GM18519 (cell line): ENCODE results near the gene TMEM88.

Experiments
- ATAC-seq: cut with Tn5 transposase; IDR thresholded peaks from one replicate; pipeline ENCODE4 v1.9.1; 2021; ENCODE audit warnings: mild to moderate bottlenecking, moderate library complexity; ENCODE audit not compliant: unreplicated experiment, low FRiP score

TMEM88 gene

DNA sequence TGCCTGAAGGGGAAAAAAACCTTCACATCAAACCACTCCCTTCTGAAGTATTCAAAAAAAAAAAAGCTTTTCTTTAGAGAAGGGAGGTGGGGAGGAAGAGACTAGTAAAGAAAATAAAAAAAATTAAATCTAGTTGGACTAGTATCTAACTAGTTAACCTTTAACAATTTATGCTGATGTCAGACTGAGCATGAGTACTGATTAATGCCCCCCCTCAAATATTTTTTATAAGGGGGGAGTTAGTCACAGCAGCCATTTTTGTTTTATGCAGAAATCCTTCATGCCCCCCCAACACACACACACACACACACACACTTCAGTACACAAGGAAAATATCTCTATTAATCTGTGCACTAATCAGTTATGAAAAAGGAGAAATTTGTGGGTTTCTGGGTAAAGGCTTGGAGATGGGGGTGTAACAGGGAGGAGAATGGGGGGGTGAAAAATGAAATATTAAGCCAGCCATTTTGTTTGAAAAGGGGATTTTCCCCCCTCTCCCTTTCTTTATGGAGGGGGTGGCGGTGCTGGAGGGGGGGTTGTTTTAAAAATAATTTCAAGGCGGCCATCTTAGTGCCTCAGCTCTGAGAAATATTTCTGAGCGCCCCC lies 29.0 kb downstream of the TMEM88 start:
- no peak for ATAC-seq

DNA sequence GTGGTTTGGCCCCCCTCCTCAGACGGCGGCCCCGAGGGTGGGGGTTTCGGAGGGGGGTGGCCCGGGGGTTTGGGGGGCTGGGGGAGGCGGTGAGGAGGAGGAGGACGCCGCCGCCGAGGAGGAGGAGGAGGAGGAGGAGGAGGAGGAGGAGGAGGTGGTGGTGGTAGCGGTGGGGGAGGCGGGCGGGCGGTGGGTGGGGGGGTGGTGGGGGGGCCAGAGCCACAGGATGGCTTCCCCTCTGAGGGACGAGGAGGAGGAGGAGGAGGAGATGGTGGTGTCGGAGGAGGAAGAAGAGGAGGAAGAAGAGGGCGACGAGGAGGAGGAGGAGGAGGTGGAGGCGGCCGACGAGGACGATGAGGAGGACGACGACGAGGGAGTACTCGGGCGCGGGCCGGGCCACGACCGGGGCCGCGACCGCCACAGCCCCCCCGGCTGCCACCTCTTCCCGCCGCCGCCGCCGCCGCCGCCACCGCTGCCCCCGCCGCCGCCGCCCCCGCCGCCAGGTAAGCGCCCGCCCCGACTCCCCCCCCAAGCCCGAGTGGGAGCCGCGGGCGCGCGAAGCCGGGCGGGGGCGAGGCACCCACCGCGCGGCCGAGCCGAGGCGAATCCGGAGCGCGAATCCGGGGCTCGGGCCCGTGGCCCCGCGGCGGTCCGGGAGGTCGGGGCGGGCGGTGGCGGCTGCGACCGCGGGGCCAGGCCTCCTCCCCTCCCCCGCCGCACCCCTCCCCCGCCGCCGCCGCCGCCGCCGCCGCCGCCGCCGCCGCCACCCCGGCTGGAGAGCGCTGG lies 29.9 kb downstream of the TMEM88 start:
- no peak for ATAC-seq

DNA sequence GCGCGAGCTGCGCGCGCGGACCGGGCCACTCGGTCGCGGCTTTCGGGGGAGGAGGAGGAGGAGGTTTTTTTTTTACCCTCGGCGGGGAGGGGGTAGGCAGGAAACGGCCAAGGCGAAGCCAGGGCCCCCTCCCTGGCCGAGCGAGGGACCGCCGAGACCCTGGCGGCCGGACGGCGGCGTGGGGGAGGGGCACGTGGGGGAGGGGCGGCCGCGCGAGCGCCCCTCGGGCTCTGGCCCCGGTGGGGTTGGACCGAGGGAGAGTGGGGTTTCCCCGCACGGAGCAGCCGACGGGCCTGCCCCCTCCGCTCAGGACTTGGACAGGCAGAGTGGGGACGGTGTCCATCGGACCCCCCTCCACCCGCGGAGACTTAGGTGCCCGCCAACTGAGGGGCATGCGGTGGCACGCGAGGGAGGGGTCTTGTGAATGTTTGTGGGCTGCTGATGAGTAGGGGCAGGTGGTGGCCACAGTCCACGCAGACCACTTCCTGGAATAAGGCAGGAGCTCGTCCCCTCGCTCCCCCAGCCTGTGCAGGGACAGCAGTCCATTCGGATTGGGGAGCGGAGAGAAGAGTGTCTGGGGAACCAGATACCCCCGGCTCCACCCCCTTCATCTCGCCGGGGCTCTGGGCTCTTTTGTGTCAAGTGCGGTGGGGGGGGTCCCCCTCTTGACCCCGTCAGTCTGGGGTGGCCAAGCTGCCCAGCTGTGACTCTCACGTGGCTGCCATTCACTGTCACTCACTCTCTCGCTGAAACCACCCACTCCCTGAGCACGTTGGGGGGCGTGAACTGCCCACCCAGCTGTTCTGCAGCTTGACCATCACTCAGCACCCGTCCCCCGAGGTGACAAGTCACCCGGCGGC lies 30.7 kb downstream of the TMEM88 start:
- no peak for ATAC-seq

DNA sequence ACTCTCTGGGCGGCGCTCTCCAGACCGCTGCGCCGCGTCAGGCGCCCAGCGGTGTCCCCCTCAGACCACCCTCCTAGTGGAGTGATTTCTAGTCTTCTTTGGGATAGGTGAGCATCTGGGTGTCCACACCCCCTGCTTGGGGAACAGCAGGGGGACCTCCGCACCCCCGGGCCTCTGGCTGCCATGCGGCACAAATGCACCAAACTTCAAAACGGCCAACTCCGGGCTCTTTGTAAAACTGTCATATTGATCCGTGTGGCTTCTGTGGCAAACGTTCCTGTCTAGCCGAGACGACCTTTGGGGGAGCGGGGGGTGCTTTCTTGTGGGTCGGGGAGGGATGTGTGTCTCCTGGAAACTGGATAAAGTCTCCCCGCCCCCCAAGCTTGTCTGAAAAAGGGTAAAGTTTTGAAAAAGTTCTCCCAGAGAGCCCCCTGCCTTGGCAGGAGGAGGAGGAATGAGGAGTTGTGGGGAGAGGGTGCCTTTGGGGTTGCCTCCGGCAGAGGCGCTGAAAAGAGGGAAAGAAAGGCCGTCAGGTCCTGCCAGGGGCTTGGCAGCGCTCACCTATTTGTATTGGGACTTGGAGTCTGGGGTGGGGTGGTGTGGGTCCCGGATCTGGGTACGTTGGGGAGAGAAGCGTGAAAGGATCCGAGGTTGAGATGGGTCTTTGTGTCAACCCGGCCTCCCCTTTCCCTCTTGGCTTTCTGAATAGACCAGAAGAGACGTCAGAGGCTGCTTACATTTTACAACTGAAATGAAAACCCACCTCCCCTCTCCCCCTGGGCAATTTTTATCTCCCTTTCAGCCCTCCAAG lies 31.6 kb downstream of the TMEM88 start:
- no peak for ATAC-seq

DNA sequence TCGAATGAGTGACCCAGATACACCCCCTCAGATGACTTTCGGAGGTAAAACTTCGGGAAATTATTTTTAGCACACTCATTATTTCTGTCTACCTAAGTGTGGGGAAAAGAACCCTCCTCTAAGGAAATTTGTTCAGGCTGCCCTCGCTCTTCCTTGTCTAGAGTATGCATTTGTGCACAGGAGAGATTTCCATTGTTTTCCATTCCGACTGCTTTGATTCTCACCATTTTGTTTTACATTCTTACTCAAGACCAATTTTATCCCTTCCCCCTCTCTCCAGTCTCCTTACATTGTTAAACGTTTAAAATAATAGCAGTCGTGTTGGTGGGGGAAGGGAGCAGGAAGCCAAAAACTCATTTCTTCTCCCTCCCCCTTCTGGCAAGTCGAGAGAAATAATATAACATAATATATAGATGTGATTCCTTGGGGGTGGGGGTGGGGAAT lies 32.2 kb downstream of the TMEM88 start:
- ATAC-seq = no peak

DNA sequence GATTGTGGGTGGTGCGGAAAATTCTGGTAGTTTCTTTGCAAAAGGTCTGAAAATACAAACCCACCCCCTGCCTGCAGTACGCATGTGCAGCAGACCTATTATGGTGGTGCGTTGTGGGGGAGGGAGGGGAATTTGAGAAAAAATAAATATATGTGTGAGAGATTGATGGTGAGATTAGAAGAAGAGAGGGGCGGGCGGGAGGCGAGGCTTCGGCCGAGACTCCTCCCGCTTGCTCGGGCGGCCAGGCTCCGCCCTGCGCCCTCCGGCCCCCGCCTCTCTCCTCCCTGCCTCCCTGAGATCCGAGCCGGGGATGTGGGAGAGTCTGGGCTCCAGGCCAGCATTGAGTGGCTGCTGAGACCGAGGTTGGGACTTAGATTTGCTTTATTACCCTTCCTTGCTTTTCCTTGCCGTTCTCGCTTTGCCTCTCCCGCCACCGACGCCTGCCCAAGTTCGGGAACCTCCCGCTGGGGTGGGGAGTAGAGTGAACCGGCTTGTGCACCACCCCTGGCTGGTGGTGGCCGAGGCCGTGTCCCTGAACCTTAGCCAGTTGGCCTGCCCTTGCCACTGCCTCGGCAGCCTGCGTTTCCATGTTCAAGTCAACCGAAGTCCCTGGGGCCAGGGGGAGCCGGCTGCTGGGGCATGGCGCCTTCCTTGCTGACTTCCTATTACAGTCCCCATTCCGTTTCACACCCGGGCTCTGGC lies 32.8 kb downstream of the TMEM88 start:
- no peak for ATAC-seq

DNA sequence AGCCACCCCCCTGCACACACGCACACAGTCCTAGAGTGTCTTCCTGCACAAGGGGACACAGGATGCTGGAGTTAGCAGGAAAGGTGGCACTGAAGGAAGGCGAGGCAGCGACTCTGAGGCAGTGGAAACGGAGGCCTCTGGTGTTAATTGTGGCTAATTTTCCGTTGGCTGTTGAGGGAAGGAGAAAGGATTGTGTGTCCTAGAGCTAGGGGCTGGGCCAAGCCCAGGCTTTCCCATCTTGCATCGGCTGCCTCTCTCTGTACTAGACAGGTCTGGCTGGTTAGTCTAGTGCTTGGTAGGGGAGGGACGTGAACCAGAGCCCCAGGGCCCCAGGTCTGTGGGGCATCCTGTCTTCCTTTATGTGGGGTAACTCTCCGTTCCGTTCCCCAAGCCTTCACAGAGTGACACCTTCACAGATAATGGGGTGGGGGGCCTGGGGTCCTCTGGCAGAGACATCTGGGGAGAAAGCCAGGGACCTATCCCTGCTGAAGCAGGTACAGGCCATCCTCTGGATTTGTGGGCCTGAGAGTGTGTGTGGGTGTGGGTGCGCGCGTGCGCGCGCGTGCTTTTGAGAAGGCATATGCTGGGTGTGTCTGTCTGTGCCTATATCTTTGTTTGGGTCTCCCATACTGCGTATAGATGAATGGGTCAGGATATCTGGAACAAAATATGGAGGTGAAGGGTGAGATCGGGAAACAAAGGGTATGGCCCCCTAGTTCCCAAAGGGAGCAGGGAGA lies 33.5 kb downstream of the TMEM88 start, which contains the start of gene CHD3:
Gene CHD3 (plus strand): TSS at position 606 of the 737 bp plus-strand sequence. CDS start 212 bp downstream, outside the sequence.
- no peak for ATAC-seq

DNA sequence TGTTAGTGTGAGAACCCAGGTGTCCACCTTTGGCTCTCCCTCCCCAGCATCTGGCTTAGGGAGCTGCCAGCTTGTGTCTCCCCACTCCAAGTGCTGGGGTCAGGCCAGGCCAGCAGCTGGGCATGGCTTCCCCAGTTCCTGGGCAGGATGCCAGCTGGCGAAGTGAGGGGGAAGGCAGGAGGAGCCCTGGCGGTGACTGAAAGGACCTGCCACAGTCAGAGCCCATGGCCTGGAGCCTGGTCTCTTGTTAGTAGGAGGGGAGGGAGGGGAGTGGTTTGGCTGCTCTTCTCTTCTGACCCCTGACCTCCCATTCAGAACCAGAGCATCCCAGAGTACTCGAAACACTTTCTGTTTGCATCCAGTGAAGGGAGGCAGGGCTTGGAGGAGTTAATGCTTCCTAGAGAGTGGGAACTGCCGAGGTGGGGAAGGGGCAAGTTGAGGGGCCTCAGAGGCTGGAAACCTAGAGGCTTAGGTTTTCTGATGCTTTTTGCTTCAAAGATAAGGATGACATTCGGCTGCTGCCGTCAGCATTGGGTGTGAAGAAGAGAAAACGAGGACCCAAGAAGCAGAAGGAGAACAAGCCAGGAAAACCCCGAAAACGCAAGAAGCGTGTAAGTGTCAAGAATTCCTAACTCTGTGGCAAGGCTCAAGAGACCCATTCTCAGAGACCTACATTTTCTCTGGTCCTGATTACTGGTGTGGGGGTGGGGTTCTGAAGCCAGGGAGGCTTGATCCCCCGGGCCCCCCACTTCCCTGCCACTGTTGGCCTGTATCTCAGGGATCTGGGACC lies 34.5 kb downstream of the TMEM88 start:
- ATAC-seq = no peak

DNA sequence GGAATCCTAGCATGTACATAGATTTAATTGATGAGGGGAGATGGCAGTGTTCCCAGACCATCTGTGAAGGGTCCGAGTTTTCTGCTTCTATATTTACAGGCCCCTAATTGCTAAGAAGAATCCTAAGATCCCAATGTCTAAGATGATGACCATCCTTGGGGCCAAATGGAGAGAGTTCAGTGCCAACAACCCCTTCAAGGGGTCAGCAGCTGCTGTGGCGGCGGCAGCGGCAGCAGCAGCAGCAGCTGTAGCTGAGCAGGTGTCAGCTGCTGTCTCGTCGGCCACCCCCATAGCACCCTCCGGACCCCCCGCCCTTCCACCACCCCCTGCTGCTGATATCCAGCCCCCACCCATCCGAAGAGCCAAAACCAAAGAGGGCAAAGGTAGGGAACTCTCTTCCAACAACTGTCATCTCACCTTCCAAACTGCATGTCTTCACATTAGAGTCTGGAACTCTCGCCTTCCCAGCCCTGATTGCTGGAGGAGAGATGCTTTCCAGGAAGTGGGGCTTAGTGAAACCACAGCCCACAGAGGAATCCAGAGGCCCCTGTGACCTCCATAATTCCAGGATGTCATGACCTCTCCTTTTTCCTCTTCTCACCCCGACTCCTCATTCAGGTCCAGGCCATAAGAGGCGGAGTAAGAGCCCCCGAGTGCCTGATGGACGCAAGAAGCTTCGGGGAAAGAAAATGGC lies 38.5 kb downstream of the TMEM88 start:
- ATAC-seq = no peak

DNA sequence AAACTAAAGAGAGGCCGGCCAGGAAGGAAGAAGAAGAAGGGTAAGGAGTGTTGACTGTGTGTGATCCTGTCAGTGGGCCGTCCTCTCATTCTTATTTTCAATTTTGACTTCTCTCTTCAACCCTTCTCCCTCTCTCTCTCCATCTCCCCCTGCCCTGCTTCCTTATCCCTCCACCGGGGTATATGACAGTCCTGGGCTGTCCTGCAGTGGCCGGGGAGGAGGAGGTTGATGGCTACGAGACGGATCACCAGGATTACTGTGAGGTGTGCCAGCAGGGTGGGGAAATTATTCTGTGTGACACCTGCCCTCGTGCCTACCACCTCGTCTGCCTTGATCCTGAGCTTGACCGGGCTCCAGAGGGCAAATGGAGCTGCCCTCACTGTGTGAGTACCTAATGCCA lies 39.4 kb downstream of the TMEM88 start:
- no peak for ATAC-seq

DNA sequence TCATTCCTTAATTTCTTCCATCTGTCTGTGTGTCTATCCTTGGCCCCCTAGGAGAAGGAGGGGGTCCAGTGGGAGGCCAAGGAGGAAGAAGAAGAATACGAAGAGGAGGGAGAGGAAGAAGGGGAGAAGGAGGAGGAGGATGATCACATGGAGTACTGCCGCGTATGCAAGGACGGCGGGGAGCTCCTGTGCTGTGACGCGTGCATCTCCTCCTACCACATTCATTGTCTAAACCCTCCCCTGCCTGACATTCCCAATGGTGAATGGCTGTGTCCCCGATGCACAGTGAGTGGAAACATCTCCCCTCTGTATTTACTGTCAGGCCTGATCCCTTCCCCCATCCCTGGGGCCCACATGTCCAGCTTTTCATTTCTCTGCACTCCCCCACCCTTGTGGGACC lies 40.0 kb downstream of the TMEM88 start:
- ATAC-seq = no peak

DNA sequence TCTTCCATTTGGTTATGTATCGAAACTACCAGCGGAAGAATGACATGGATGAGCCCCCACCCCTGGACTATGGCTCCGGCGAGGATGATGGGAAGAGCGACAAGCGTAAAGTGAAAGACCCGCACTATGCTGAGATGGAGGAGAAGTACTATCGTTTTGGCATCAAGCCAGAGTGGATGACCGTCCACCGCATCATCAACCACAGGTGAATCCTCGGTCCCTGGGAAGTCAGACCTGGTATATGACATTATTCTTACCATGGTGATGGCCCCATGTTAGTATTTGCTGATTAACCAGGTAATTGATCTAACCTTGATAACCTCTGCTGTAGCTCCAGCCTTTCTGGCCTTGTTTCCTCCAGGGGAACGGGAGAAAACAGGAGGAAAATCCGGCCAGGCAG lies 42.2 kb downstream of the TMEM88 start:
- ATAC-seq = no peak

DNA sequence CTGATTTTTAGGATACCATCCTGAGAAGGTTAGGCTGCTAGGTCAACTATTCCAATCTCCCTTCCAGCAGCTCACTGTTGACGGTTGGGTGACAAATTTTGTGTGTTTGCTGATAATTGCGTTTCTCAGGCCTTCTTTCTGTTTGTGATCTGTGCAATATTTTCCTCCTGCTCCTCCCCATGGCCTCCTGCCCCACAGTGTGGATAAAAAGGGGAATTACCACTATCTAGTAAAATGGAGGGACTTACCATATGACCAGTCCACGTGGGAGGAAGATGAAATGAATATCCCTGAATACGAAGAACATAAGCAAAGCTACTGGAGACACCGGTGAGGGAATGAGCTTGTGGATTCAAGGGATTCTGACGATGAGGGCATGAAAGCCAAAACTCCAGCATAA lies 42.9 kb downstream of the TMEM88 start:
- no peak for ATAC-seq

DNA sequence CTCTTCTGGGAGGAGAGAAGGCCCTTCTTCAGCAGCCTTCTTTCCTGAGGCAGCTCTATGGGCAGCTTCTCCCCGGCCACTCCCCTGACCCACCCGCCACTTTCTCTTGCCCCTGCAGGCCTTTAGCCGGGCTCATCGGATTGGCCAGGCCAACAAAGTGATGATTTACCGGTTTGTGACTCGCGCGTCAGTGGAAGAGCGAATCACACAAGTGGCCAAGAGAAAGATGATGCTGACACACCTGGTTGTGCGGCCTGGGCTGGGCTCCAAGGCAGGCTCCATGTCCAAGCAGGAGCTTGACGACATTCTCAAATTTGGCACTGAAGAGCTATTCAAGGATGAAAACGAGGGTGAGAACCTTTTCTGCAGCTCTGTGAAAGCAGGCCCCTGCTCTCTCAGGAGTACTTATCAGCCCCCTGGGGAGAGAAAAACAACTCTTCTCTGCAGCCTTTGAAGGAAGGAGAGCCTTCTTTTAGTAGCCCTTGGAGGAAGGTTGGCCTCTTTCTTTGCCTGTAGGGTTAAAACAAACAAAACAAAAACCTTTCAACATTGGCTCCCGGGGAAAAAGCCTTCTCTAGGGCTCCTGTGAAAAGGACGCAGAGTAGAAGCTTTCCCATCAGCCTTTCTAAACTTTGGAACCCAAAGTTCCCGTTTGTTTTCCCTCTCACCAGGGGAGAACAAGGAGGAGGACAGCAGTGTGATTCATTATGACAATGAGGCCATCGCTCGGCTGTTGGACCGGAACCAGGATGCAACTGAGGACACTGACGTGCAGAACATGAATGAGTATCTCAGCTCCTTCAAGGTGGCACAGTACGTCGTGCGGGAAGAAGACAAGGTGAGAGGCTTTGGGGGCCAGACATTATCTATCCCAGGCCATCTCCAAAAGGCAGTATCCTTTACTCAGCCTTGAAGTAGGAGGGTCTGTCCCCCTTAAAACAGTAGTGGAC lies 48.6 kb downstream of the TMEM88 start:
- no peak for ATAC-seq
